K562 (cell line): Measurements from ENCODE around the gene EXTL1. TPM values are rescaled to one million over a fixed set of nuclear protein-coding genes. Genes with fewer than 3 reads are reported as not detected.
"Not testable (repeated sequence)": the region's sequence is repeated elsewhere in the genome, so short reads cannot be mapped to it uniquely, and the experiment has no call there.

ENCODE experiments used
- ATAC-seq: fragments of 200-7000 bp; cut with Tn5 transposase; 3 replicates; pipeline ENCODE4 v1.9.1; 2020; ENCODE audit warnings: moderate library complexity
- BruUV-seq: library from RNA; stranded (reverse); fragments of 400-500 nt; replicated peaks from 2 replicates; lab custom pipeline; 2021; lab: Mats Ljungman, UMichigan
- CTCF ChIA-PET: fragments of 300-600 bp; formaldehyde crosslinking; extraction: SDS; loops from one replicate; lab custom pipeline; 2021; ENCODE audit warnings: low intra/inter-chr PET ratio; lab: Yijun Ruan, JAX
- POLR2A ChIA-PET: fragments of 300-600, 350-650 bp; sonication (Branson Sonifier 250); formaldehyde crosslinking; extraction: SDS; loops from one replicate; lab custom pipeline; 2021; ENCODE audit warnings: antibody characterized with exemption, inconsistent platforms; lab: Yijun Ruan, JAX
- DNase-seq, 4 experiments: peaks; one replicate each; pipeline versions ENCODE4 v3.0.0 to v3.0.0-alpha.2; 2011 to 2018; ENCODE audit warnings: low spot score in 3 of 4, mixed read lengths in 3 of 4; ENCODE audit errors: extremely low read depth in 1 of 4
- FAIRE-seq: peaks from 2 replicates; lab custom pipeline; 2011; peaks lifted over from hg19 to GRCh38; lab: Jason Lieb, UNC
- H2AFZ ChIP-seq: 2 replicates; pipeline ENCODE4 v1.6.0; 2011; ENCODE audit warnings: low read depth, low read length, control low read depth, inconsistent platforms
- H3K27ac ChIP-seq: fragments of 200-600 bp; 3 replicates; pipeline ENCODE4 v1.8.0; 2011; ENCODE audit warnings: low read depth, mild to moderate bottlenecking, control low read depth, inconsistent platforms, low read length, moderate library complexity, mixed read lengths; ENCODE audit errors: extremely low read depth
- H3K27me3 ChIP-seq, 2 experiments: fragments of 300-600 bp in 1 of 2; 2 replicates in 1 of 2; 3 replicates in 1 of 2; pipeline versions ENCODE4 v1.6.0 to v1.8.0; 2011; ENCODE audit warnings: inconsistent platforms in 2 of 2, low read length in 2 of 2, mild to moderate bottlenecking in 1 of 2, mixed read lengths in 1 of 2, moderate library complexity in 1 of 2; ENCODE audit not compliant: control insufficient read depth in 2 of 2, insufficient read depth in 2 of 2
- H3K36me3 ChIP-seq: fragments of 300-600 bp; 3 replicates; pipeline ENCODE4 v1.8.0; 2011; ENCODE audit warnings: mild to moderate bottlenecking, low read length, inconsistent platforms; ENCODE audit not compliant: control insufficient read depth, insufficient read depth
- H3K4me1 ChIP-seq, 2 experiments: fragments of 200-600 bp in 1 of 2; replicated peaks in 1 of 2; 2 replicates in 1 of 2; 3 replicates in 1 of 2; pipeline versions ENCODE4 v1.5.1 to v1.8.0; 2011; ENCODE audit warnings: inconsistent platforms in 2 of 2, low read length in 2 of 2, mild to moderate bottlenecking in 1 of 2, mixed read lengths in 1 of 2, moderate library complexity in 1 of 2; ENCODE audit not compliant: control insufficient read depth in 2 of 2, insufficient read depth in 2 of 2
- H3K4me2 ChIP-seq: 2 replicates; pipeline ENCODE4 v1.6.1; 2011; ENCODE audit warnings: low read length, control low read depth, inconsistent platforms, mixed read lengths; ENCODE audit not compliant: insufficient read depth
- H3K4me3 ChIP-seq: fragments of 200-600 bp; sonication (generic), shearing (Covaris generic); 2 replicates; pipeline ENCODE4 v1.5.1; 2016; ENCODE audit warnings: control low read depth, inconsistent platforms
- H3K79me2 ChIP-seq: fragments of 200-600 bp; 3 replicates; pipeline ENCODE4 v1.8.0; 2011; ENCODE audit warnings: low read length, inconsistent platforms; ENCODE audit not compliant: control insufficient read depth, insufficient read depth
- H3K9ac ChIP-seq, 2 experiments: 2 replicates each; pipeline versions ENCODE4 v1.6.0 to v1.6.1; 2011; ENCODE audit warnings: low read depth in 2 of 2, low read length in 2 of 2, control low read depth in 1 of 2, inconsistent platforms in 1 of 2, mild to moderate bottlenecking in 1 of 2, mixed read lengths in 1 of 2; ENCODE audit not compliant: insufficient read depth in 1 of 2
- H3K9me1 ChIP-seq: one replicate; pipeline ENCODE4 v1.6.0; 2011; ENCODE audit warnings: inconsistent platforms, mild to moderate bottlenecking, low read length, moderate library complexity; ENCODE audit not compliant: control insufficient read depth, insufficient read depth
- H3K9me3 ChIP-seq: replicated peaks from 2 replicates; pipeline ENCODE4 v1.5.1; 2011; ENCODE audit warnings: low read depth, low read length, inconsistent platforms; ENCODE audit not compliant: control insufficient read depth, insufficient read depth
- H4K20me1 ChIP-seq: replicated peaks from 2 replicates; pipeline ENCODE4 v1.6.1; 2011; ENCODE audit warnings: low read length, inconsistent platforms, mixed read lengths; ENCODE audit not compliant: control insufficient read depth, insufficient read depth
- PHB2 ChIP-seq: fragments of 450-650 bp; IDR thresholded peaks from 2 replicates; pipeline ENCODE4 v1.6.1; 2017; ENCODE audit warnings: low read depth
- POLR2AphosphoS2 ChIP-seq: IDR thresholded peaks from 2 replicates; pipeline ENCODE4 v1.6.1; 2012; ENCODE audit warnings: low read length, improper control_type of control experiment
- ZNF41 ChIP-seq: fragments of 250-450 bp; sonication (Bioruptor Pico); conservative IDR thresholded peaks from 2 replicates; pipeline ENCODE4 v1.4.0; 2020; ENCODE audit warnings: mild to moderate bottlenecking
- WGBS: fragments of 100-300 bp; shearing (Covaris generic); methylation state at CpG from one replicate; pipeline ENCODE4 v1.1.6; 2016; ENCODE audit warnings: low coverage, mixed read lengths; ENCODE audit not compliant: insufficient coverage; ENCODE audit errors: missing lambda C conversion rate; 5-methylcytosine and 5-hydroxymethylcytosine counted together
- in situ Hi-C: fragments of 300-500 bp; cut with MboI; formaldehyde crosslinking; loops from 4 replicates; pipeline ENCODE4 v1.15.0; 2018; ENCODE audit warnings: inconsistent platforms, mixed read lengths
- intact Hi-C: fragments of 100-400 bp; cut with micrococcal nuclease; formaldehyde crosslinking; loops from 2 replicates; pipeline ENCODE4 v1.14.2; 2022
- polyA plus RNA-seq, 8 experiments: library from polyadenylated mRNA; depleted of rRNA in 4 of 8; stranded (reverse) in 5 of 8; unstranded in 3 of 8; fragments of >200 nt; fragmentation: Nextera tagmentation in 2 of 8; fragmentation: Illumina TruSeq in 1 of 8; extraction: Ambion mirVana in 2 of 8; extraction: Trizol in 1 of 8; gene quantifications; 2 replicates each; pipeline versions ENCODE4 v1.2.1 to v1.2.3, GENCODE V29; 2011 to 2014; ENCODE audit warnings: inconsistent platforms in 1 of 8, missing spikeins in 1 of 8
- total RNA-seq, 7 experiments: library from RNA; depleted of rRNA in 6 of 7; stranded (reverse); fragments of >200 nt in 6 of 7; fragmentation: Illumina TruSeq in 2 of 7; extraction: Trizol in 2 of 7; gene quantifications; 2 replicates each; pipeline versions ENCODE4 v1.2.1 to v1.2.3, GENCODE V29; 2011 to 2021; ENCODE audit warnings: low replicate concordance in 1 of 7
- TF ChIP-seq, protein P1 (sequence below): sonication (generic); formaldehyde crosslinking; IDR thresholded peaks from 2 replicates; pipeline ENCODE4 v1.8.0; 2022; ENCODE audit warnings: mild to moderate bottlenecking, low read depth, missing genetic modification reagents
- TF ChIP-seq, protein P2 (sequence below): fragments of 450-650 bp; IDR thresholded peaks from 2 replicates; pipeline ENCODE4 v1.6.1; 2016; ENCODE audit warnings: mild to moderate bottlenecking
- TF ChIP-seq, protein P3 (sequence below): sonication (generic); formaldehyde crosslinking; IDR thresholded peaks from 2 replicates; pipeline ENCODE4 v1.8.0; 2022; ENCODE audit warnings: mild to moderate bottlenecking, missing genetic modification reagents

The EXTL1 gene
- total and polyA plus RNA-seq, 9 of the 15 experiments (the other 6 are each of a cell fraction or from before 2014, with no cell fraction given): 0.04 to 0.23 (median 0.08) TPM; not detected in 3

DNA sequence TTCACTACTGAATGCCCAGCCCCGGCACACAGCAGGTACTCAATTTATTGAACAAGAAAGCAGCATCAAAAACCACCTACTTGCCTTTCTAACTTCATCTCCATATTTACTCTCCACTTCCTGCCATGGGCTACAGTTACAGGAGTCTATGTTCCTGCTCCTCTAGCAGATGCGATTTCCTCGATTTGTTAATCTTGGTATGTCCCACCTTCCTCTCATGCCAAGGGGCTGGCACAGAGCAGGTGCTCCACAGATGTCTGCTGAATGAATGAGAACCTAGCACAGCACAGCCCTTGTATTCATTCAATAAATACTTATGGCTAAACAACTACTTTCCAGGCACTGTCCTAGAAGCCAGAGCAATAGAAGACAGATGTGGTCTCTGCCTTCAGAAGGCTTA lies 35.9 kb upstream of the EXTL1 start:
- intact Hi-C loops: no loop called here
- DNase-seq (no peak), FAIRE-seq (no peak), ATAC-seq (no peak)
- Histone ChIP-seq H3K9me3 (no peaks in the 10 kb centered on the region), H3K27ac (no peak overlapping the region), H3K4me3 (no peak overlapping the region), H3K79me2 (no peaks in the 10 kb centered on the region), H2AFZ (no peak overlapping the region), H3K36me3 (peaks cover 49% of the 10 kb centered on the region), H3K27me3 (no peaks in the 10 kb centered on the region), H3K9ac (no peak overlapping the region), H4K20me1 (no peaks in the 10 kb centered on the region), H3K9me1 (no peaks in the 10 kb centered on the region), H3K4me1 (peaks cover 2 to 5% of the 10 kb centered on the region in 2 experiments; a peak in 2 of 5 replicates), H3K4me2 (no peak overlapping the region)
- no peak for TF ChIP-seq ZNF41 (CRISPR knock-in tag)
- TF ChIP-seq, protein P1, sequence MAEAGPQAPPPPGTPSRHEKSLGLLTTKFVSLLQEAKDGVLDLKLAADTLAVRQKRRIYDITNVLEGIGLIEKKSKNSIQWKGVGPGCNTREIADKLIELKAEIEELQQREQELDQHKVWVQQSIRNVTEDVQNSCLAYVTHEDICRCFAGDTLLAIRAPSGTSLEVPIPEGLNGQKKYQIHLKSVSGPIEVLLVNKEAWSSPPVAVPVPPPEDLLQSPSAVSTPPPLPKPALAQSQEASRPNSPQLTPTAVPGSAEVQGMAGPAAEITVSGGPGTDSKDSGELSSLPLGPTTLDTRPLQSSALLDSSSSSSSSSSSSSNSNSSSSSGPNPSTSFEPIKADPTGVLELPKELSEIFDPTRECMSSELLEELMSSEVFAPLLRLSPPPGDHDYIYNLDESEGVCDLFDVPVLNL (CRISPR knock-in tag): no peak
- no peak for TF ChIP-seq POLR2AphosphoS2
- no peak for TF ChIP-seq PHB2
- TF ChIP-seq, protein P2, sequence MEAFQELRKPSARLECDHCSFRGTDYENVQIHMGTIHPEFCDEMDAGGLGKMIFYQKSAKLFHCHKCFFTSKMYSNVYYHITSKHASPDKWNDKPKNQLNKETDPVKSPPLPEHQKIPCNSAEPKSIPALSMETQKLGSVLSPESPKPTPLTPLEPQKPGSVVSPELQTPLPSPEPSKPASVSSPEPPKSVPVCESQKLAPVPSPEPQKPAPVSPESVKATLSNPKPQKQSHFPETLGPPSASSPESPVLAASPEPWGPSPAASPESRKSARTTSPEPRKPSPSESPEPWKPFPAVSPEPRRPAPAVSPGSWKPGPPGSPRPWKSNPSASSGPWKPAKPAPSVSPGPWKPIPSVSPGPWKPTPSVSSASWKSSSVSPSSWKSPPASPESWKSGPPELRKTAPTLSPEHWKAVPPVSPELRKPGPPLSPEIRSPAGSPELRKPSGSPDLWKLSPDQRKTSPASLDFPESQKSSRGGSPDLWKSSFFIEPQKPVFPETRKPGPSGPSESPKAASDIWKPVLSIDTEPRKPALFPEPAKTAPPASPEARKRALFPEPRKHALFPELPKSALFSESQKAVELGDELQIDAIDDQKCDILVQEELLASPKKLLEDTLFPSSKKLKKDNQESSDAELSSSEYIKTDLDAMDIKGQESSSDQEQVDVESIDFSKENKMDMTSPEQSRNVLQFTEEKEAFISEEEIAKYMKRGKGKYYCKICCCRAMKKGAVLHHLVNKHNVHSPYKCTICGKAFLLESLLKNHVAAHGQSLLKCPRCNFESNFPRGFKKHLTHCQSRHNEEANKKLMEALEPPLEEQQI: no peak
- TF ChIP-seq, protein P3, sequence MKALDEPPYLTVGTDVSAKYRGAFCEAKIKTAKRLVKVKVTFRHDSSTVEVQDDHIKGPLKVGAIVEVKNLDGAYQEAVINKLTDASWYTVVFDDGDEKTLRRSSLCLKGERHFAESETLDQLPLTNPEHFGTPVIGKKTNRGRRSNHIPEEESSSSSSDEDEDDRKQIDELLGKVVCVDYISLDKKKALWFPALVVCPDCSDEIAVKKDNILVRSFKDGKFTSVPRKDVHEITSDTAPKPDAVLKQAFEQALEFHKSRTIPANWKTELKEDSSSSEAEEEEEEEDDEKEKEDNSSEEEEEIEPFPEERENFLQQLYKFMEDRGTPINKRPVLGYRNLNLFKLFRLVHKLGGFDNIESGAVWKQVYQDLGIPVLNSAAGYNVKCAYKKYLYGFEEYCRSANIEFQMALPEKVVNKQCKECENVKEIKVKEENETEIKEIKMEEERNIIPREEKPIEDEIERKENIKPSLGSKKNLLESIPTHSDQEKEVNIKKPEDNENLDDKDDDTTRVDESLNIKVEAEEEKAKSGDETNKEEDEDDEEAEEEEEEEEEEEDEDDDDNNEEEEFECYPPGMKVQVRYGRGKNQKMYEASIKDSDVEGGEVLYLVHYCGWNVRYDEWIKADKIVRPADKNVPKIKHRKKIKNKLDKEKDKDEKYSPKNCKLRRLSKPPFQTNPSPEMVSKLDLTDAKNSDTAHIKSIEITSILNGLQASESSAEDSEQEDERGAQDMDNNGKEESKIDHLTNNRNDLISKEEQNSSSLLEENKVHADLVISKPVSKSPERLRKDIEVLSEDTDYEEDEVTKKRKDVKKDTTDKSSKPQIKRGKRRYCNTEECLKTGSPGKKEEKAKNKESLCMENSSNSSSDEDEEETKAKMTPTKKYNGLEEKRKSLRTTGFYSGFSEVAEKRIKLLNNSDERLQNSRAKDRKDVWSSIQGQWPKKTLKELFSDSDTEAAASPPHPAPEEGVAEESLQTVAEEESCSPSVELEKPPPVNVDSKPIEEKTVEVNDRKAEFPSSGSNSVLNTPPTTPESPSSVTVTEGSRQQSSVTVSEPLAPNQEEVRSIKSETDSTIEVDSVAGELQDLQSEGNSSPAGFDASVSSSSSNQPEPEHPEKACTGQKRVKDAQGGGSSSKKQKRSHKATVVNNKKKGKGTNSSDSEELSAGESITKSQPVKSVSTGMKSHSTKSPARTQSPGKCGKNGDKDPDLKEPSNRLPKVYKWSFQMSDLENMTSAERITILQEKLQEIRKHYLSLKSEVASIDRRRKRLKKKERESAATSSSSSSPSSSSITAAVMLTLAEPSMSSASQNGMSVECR: no peak
- in situ Hi-C loops: no loop called here
- WGBS: 97% methylated on average over 3 of the region's 3 CpGs
- ChIA-PET CTCF (no interaction called here), POLR2A (interaction anchor here (0.6 to 2.6 kb wide), 2 partner anchors 17 to 136 kb away, joined by 3 to 8 read pairs; no protein-coding TSS in a partner anchor)
- BruUV-seq: no TSS peak

DNA sequence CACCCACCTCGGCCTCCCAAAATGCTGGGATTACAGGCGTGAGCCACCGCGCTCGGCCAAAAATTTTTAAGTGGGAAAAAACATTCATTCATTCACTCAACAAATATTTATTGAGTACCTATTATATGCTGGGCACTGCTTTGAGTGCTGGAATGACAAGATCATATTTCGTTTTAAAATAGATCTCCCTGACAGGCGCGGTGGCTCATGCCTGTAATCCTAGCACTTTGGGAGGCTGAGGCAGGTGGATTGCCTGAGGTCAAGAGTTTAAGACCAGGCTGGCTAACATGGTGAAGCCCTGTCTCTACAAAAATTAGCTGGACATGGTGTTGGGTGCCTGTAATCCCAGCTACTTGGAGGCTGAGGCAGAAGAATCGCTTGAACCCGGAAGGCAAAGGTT lies 34.8 kb upstream of the EXTL1 start:
- H3K4me3 ChIP-seq, H3K27ac ChIP-seq, H3K9me3 ChIP-seq, ATAC-seq, intact Hi-C loops, FAIRE-seq, H4K20me1 ChIP-seq, H3K9me1 ChIP-seq, CTCF ChIA-PET, H3K4me2 ChIP-seq, DNase-seq, BruUV-seq, H3K79me2 ChIP-seq, H3K9ac ChIP-seq, H3K27me3 ChIP-seq, H2AFZ ChIP-seq, in situ Hi-C loops, H3K4me1 ChIP-seq: not testable (repeated sequence)
- peaks cover 44% of the 10 kb centered on the region for H3K36me3 ChIP-seq
- 93% methylated on average over 10 of the region's 10 CpGs for WGBS
- POLR2A ChIA-PET: interaction anchor here (0.7 to 2.6 kb wide), 2 partner anchors 16 to 316 kb away, joined by 4 to 8 read pairs; no protein-coding TSS in a partner anchor
